GM12892 (cell line): Measurements from ENCODE around the gene TAF11.

Experiments used
- POLR2A ChIP-seq: IDR thresholded peaks from 2 replicates; pipeline ENCODE4 v1.6.1; 2011; ENCODE audit warnings: low read depth, low read length, control low read depth
- POLR2AphosphoS5 ChIP-seq: IDR thresholded peaks from 2 replicates; pipeline ENCODE4 v1.6.1; 2011; ENCODE audit warnings: low read depth, low read length, control low read depth
- TAF1 ChIP-seq: IDR thresholded peaks from 2 replicates; pipeline ENCODE4 v1.6.1; 2011; ENCODE audit warnings: low read depth, mild to moderate bottlenecking, control low read depth, low read length, borderline replicate concordance

DNA sequence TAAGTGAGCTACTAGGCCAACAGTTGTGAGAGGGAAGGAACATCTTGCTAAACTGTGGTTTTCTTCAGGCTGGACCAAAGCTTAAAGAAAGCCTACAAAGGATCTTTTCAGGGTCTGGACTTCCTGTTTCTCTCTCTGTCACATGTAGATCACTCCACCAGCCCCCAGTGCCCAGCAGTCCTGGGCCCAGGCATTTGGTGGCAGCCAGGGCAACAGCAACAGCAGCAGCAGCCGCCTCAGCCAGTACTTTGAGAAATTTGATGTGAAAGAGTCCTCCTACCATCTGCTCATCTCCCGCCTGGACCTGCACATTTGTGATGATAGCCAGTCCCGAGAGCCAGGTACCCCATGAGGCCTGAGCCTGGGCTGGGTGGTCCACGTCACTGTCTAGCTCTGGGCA, 51.8 kb downstream of the TAF11 start:
- no peak for TF ChIP-seq POLR2A
- no peak for TF ChIP-seq POLR2AphosphoS5
- no peak for TF ChIP-seq TAF1
